ENCODE measurements around the gene ERICH6B.

Gene ERICH6B

DNA sequence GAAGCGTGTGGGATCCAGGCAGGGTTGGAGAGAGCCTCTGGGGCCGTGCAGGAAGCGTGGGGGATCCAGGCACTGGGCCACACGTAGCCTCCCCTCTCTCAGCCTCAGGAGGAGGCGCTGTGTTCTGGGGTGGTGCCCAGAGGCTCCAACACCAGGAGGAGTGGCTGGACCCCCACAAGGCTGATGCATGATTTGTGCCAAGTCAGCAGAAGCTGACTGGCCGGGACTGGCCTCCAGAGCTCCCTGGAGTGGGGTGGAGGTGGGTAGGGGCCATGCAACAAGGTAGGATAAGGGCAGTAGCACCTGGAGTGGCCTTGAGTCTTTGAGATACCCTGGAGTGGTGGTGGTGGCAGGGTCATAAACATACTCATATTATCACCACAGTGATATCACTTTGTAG lies 75.3 kb downstream of the ERICH6B start:
- no peaks in the 10 kb centered on the region for H3K27me3 ChIP-seq
- no peak overlapping the region for H3K27ac ChIP-seq
- no peaks in the 10 kb centered on the region for H3K9me3 ChIP-seq (replicated peaks in 1 of 11)
- H3K9ac ChIP-seq = no peak overlapping the region
- no peak overlapping the region for H3K4me3 ChIP-seq
- no peak for TF ChIP-seq Cebpa-rat (IDR thresholded peaks at IDR 0.05)
- no peak overlapping the region for H3K4me2 ChIP-seq
- H3K4me1 ChIP-seq = peaks cover 0 to 14% (median 3%) of the 10 kb centered on the region in 10 experiments; a peak in 11 of 20 replicates
- no peaks in the 10 kb centered on the region; a peak in 1 of 22 replicates for H4K20me1 ChIP-seq
- peaks cover 7 to 33% (median 20%) of the 10 kb centered on the region in 11 experiments for H3K36me3 ChIP-seq

- Histone ChIP-seq H3K4me3 (no peak overlapping the region), H3K9me3 (replicated peaks in 1 of 11) (no peaks in the 10 kb centered on the region)
- no peak for TF ChIP-seq Cebpa-rat (IDR thresholded peaks at IDR 0.05)
Observed at GRCh38 chr13:45538382-45538781, 77.2 kb downstream of the ERICH6B start.

DNA sequence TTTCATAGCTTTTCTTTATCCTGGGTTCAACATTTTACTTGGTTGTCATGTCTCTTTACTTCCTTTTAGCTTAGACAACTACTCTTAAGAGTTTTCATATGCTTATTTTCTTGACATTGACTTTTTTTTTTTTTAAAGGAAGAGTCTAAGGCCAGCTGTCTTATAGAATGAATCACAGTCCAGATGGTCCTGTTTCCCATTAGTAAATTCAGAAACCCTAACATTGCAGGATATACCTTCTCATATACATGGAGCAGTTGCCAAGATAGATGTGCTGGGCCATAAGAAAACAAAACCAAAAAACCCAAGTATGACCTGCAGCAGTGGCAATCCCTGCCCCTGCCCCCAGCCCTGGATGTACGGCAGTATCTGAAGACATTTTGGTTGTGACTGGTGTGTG lies 78.0 kb downstream of the ERICH6B start:
- no peaks in the 10 kb centered on the region for H3K9me3 ChIP-seq (replicated peaks in 1 of 11)
- peaks cover 34 to 60% (median 47%) of the 10 kb centered on the region in 11 experiments for H3K36me3 ChIP-seq
- H3K4me2 ChIP-seq = no peak overlapping the region
- H4K20me1 ChIP-seq = no peaks in the 10 kb centered on the region; a peak in 2 of 22 replicates
- H3K4me1 ChIP-seq = peaks cover 0 to 4% (median 1%) of the 10 kb centered on the region in 10 experiments; a peak in 4 of 20 replicates
- TF ChIP-seq Cebpa-rat (IDR thresholded peaks at IDR 0.05) = no peak
- H3K4me3 ChIP-seq = no peak overlapping the region
- H3K9ac ChIP-seq = no peak overlapping the region
- no peaks in the 10 kb centered on the region for H3K27me3 ChIP-seq
- H3K27ac ChIP-seq = no peak overlapping the region

More at GRCh38 chr13:45538382-45538781, 77.2 kb downstream of the ERICH6B start:
- peaks cover 25 to 51% (median 38%) of the 10 kb centered on the region in 11 experiments for H3K36me3 ChIP-seq
- H3K9ac ChIP-seq = no peak overlapping the region
- H3K27me3 ChIP-seq = no peaks in the 10 kb centered on the region
- no peak overlapping the region for H3K27ac ChIP-seq
- H3K4me2 ChIP-seq = no peak overlapping the region
- peaks cover 0 to 9% (median 3%) of the 10 kb centered on the region in 10 experiments; a peak in 4 of 20 replicates for H3K4me1 ChIP-seq
- no peaks in the 10 kb centered on the region; a peak in 2 of 22 replicates for H4K20me1 ChIP-seq

GRCh38 chr13:45536224-45536623 lies 79.3 kb downstream of the ERICH6B start:
- H3K27me3 ChIP-seq = no peaks in the 10 kb centered on the region
- H3K27ac ChIP-seq = no peak overlapping the region
- H3K36me3 ChIP-seq = peaks cover 46 to 73% (median 57%) of the 10 kb centered on the region in 11 experiments
- H3K9ac ChIP-seq = no peak overlapping the region
- no peak for TF ChIP-seq Cebpa-rat (IDR thresholded peaks at IDR 0.05)
- no peak overlapping the region for H3K4me3 ChIP-seq
- H3K4me1 ChIP-seq = no peaks in the 10 kb centered on the region
- H3K9me3 ChIP-seq (replicated peaks in 1 of 11) = no peaks in the 10 kb centered on the region
- H3K4me2 ChIP-seq = no peak overlapping the region
- no peaks in the 10 kb centered on the region; a peak in 2 of 22 replicates for H4K20me1 ChIP-seq

GRCh38 chr13:45534604-45535003 lies 80.9 kb downstream of the ERICH6B start:
- TF ChIP-seq Cebpa-rat (IDR thresholded peaks at IDR 0.05) = no peak
- Histone ChIP-seq H3K4me2 (no peak overlapping the region), H3K4me1 (no peaks in the 10 kb centered on the region), H4K20me1 (no peaks in the 10 kb centered on the region; a peak in 2 of 22 replicates), H3K27ac (no peak overlapping the region), H3K4me3 (no peak overlapping the region), H3K27me3 (no peaks in the 10 kb centered on the region), H3K9ac (no peak overlapping the region), H3K36me3 (peaks cover 62 to 89% (median 74%) of the 10 kb centered on the region in 11 experiments), H3K9me3 (replicated peaks in 1 of 11) (no peaks in the 10 kb centered on the region)

- Histone ChIP-seq H3K36me3 (peaks cover 86 to 100% (median 98%) of the 10 kb centered on the region in 11 experiments), H3K9ac (no peak overlapping the region), H3K4me3 (no peak overlapping the region), H3K9me3 (replicated peaks in 1 of 11) (no peaks in the 10 kb centered on the region), H3K4me2 (no peak overlapping the region), H3K27ac (no peak overlapping the region), H4K20me1 (no peaks in the 10 kb centered on the region; a peak in 1 of 22 replicates), H3K4me1 (no peaks in the 10 kb centered on the region), H3K27me3 (no peaks in the 10 kb centered on the region)
- TF ChIP-seq Cebpa-rat (IDR thresholded peaks at IDR 0.05) = no peak
Observed at GRCh38 chr13:45529758-45530157, 85.8 kb downstream of the ERICH6B start.

DNA sequence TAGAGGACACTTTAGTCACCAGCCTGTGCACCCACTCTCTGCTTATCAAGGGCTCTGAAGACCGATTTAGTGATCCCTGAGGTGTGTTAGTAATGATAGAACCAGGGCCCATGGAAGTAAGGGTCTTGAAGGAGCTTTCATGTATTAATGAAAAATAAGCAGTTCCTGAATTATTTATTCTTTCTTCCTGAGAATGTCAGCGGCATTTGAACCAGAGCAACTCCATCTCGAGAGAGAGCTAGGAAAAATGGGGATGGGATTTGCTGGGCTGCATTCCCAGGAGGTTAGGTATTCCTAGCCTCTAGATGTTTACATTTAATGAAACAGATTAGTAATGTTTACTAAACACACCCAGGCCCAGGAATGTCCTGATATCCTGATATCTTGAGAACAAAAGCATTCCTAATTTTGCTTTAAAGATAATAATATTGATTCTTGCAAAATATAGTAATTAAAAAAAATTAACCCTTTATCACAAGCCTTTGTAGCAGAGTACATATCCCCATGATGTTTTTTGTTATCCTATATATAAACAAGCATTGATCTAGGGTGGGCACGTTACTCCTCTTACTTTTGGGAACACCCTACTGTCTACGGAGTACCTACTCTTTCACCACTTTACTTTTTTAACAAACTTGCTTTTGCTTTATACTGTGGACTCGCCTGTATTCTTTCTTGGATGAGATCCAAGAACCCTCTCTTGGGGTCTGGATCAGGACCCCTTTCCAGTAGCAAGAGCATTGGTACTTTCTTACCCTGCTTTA lies 87.7 kb downstream of the ERICH6B start:
- TF ChIP-seq Cebpa-rat (IDR thresholded peaks at IDR 0.05) = no peak
- Histone ChIP-seq H3K27me3 (no peaks in the 10 kb centered on the region), H3K36me3 (peaks cover 79 to 100% (median 91%) of the 10 kb centered on the region in 11 experiments), H3K4me2 (no peak overlapping the region), H3K4me1 (no peaks in the 10 kb centered on the region), H4K20me1 (peaks cover 0 to 6% (median 0%) of the 10 kb centered on the region in 11 experiments; a peak in 2 of 22 replicates), H3K9ac (no peak overlapping the region), H3K9me3 (replicated peaks in 1 of 11) (no peaks in the 10 kb centered on the region), H3K4me3 (no peak overlapping the region), H3K27ac (no peak overlapping the region)

- Histone ChIP-seq H4K20me1 (peaks cover 0 to 28% (median 0%) of the 10 kb centered on the region in 11 experiments; a peak in 7 of 22 replicates), H3K36me3 (peaks cover 83 to 100% (median 93%) of the 10 kb centered on the region in 11 experiments), H3K9ac (no peak overlapping the region), H3K4me3 (no peak overlapping the region), H3K4me2 (no peak overlapping the region), H3K27ac (no peak overlapping the region), H3K4me1 (peaks cover 0 to 14% (median 0%) of the 10 kb centered on the region in 10 experiments; a peak in 6 of 20 replicates), H3K27me3 (no peaks in the 10 kb centered on the region), H3K9me3 (replicated peaks in 1 of 11) (no peaks in the 10 kb centered on the region)
- TF ChIP-seq Cebpa-rat (IDR thresholded peaks at IDR 0.05) = no peak
Observed at GRCh38 chr13:45522571-45522970, 93.0 kb downstream of the ERICH6B start.

DNA sequence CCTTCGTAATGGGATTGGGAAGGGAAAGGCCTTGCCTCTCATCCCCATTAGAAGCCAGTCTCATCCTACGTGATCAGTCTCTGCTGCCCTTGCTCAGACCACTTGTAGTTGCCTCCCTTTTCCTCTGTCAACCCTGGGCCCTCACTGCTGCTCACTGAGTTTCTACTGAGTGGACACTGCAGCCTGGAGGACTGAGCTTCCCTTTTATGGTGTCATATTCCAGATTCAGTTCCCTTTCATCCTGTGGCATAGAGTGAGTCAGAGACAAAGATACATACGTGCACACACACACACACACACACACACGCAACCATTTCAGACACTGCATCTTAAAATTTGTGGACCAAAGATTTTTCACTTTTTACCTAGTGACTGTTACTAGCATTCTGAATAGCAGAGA lies 94.2 kb downstream of the ERICH6B start:
- Histone ChIP-seq H3K27ac (no peak overlapping the region), H3K9me3 (replicated peaks in 1 of 11) (no peaks in the 10 kb centered on the region), H3K9ac (no peak overlapping the region), H3K4me1 (peaks cover 0 to 14% (median 0%) of the 10 kb centered on the region in 10 experiments; a peak in 6 of 20 replicates), H3K36me3 (peaks cover 83 to 100% (median 95%) of the 10 kb centered on the region in 11 experiments), H3K4me2 (peak overlapping the region in 2 of 11 experiments; percentile 34 to 46; a peak in 4 of 22 replicates), H4K20me1 (peaks cover 0 to 28% (median 0%) of the 10 kb centered on the region in 11 experiments; a peak in 7 of 22 replicates), H3K4me3 (no peak overlapping the region), H3K27me3 (no peaks in the 10 kb centered on the region)
- no peak for TF ChIP-seq Cebpa-rat (IDR thresholded peaks at IDR 0.05)

All from BLaER1 treated with 17β-estradiol and CSF1 and Interleukin-3, amounts not matched to agents 10 nM and 100 nM (cell line).